Measurements from ENCODE around the gene METTL8. TPM values are rescaled to one million over a fixed set of nuclear protein-coding genes. Genes with fewer than 3 reads are reported as not detected.

The METTL8 gene
- total RNA-seq, 4 donors from 2014 or later = 17.9 to 51.4 (median 35.4) TPM

- WGBS, 2 donors = 74 to 88% methylated on average over 1 of the region's 1 CpG
- peaks cover 0 to 89% (median 1%) of the 10 kb centered on the region in 3 donors for H3K36me3 ChIP-seq
Measured at GRCh38 chr2:171478345-171478744, 44.6 kb upstream of the METTL8 start.

GRCh38 chr2:171475979-171476378 lies 42.2 kb upstream of the METTL8 start:
- Histone ChIP-seq H3K27me3 (no peaks in the 10 kb centered on the region), H3K4me1 (no peaks in the 10 kb centered on the region), H3K4me3 (no peak overlapping the region), H3K9me3 (no peaks in the 10 kb centered on the region), H3K36me3 (peaks cover 0 to 90% (median 3%) of the 10 kb centered on the region in 3 donors), H3K27ac (no peak overlapping the region)
- TF ChIP-seq POLR2A (IDR thresholded peaks at IDR 0.05) (no peak), CTCF (IDR thresholded peaks at IDR 0.05) (no peak)
- intact Hi-C loops (cut with DNase I) = no loop called here
- WGBS, 2 donors = 54 to 74% methylated on average over 1 of the region's 1 CpG
- no peak for DNase-seq

More at GRCh38 chr2:171478345-171478744, 44.6 kb upstream of the METTL8 start:
- no peak for TF ChIP-seq CTCF (IDR thresholded peaks at IDR 0.05)
- TF ChIP-seq POLR2A (IDR thresholded peaks at IDR 0.05) = no peak
- no peaks in the 10 kb centered on the region for H3K9me3 ChIP-seq
- no peak overlapping the region for H3K27ac ChIP-seq
- no peaks in the 10 kb centered on the region for H3K4me1 ChIP-seq
- intact Hi-C loops (cut with DNase I) = no loop called here
- DNase-seq = no peak
- no peaks in the 10 kb centered on the region for H3K27me3 ChIP-seq
- no peak overlapping the region for H3K4me3 ChIP-seq

GRCh38 chr2:171470129-171470528 lies 36.3 kb upstream of the METTL8 start:
- intact Hi-C loops (cut with DNase I) = no loop called here
- peaks cover 6 to 75% (median 10%) of the 10 kb centered on the region in 3 donors for H3K36me3 ChIP-seq

GRCh38 chr2:171469176-171469575 lies 35.4 kb upstream of the METTL8 start:
- no peak for DNase-seq
- TF ChIP-seq POLR2A (IDR thresholded peaks at IDR 0.05) = no peak
- intact Hi-C loops (cut with DNase I) = no loop called here
- WGBS, 2 donors = 90 to 97% methylated on average over 4 of the region's 4 CpGs
- Histone ChIP-seq H3K36me3 (peaks cover 6 to 74% (median 10%) of the 10 kb centered on the region in 3 donors), H3K9me3 (no peaks in the 10 kb centered on the region), H3K4me1 (no peaks in the 10 kb centered on the region), H3K4me3 (no peak overlapping the region), H3K27ac (no peak overlapping the region), H3K27me3 (no peaks in the 10 kb centered on the region)

More at GRCh38 chr2:171470129-171470528, 36.3 kb upstream of the METTL8 start:
- H3K27me3 ChIP-seq = no peaks in the 10 kb centered on the region
- H3K4me1 ChIP-seq = no peaks in the 10 kb centered on the region
- WGBS, 2 donors = 83 to 96% methylated on average over 5 of the region's 5 CpGs
- H3K4me3 ChIP-seq = no peak overlapping the region
- H3K9me3 ChIP-seq = no peaks in the 10 kb centered on the region
- DNase-seq = no peak
- no peak overlapping the region for H3K27ac ChIP-seq
- no peak for TF ChIP-seq POLR2A (IDR thresholded peaks at IDR 0.05)
- no peak for TF ChIP-seq CTCF (IDR thresholded peaks at IDR 0.05)

GRCh38 chr2:171460537-171460936 lies 26.7 kb upstream of the METTL8 start:
- H3K36me3 ChIP-seq = peaks cover 3 to 83% (median 8%) of the 10 kb centered on the region in 3 donors
- H3K4me1 ChIP-seq = no peaks in the 10 kb centered on the region
- intact Hi-C loops (cut with DNase I) = no loop called here
- TF ChIP-seq POLR2A (IDR thresholded peaks at IDR 0.05) = no peak
- no peak for TF ChIP-seq CTCF (IDR thresholded peaks at IDR 0.05)
- WGBS, 2 donors = 100% methylated on average over 1 of the region's 1 CpG
- peaks cover 0 to 22% (median 0%) of the 10 kb centered on the region in 3 donors for H3K9me3 ChIP-seq
- H3K27me3 ChIP-seq = no peaks in the 10 kb centered on the region
- no peak overlapping the region for H3K27ac ChIP-seq
- no peak for DNase-seq
- no peak overlapping the region for H3K4me3 ChIP-seq

GRCh38 chr2:171459498-171459897 lies 25.7 kb upstream of the METTL8 start:
- Histone ChIP-seq H3K27ac (no peak overlapping the region), H3K4me1 (no peaks in the 10 kb centered on the region), H3K4me3 (no peak overlapping the region), H3K9me3 (peaks cover 0 to 22% (median 0%) of the 10 kb centered on the region in 3 donors), H3K36me3 (peaks cover 3 to 83% (median 8%) of the 10 kb centered on the region in 3 donors), H3K27me3 (no peaks in the 10 kb centered on the region)
- no peak for DNase-seq
- intact Hi-C loops (cut with DNase I) = no loop called here
- no peak for TF ChIP-seq POLR2A (IDR thresholded peaks at IDR 0.05)
- TF ChIP-seq CTCF (IDR thresholded peaks at IDR 0.05) = no peak
